NCI-H748 treated with DMSO at 0.1 percent for 48 hours (cell line): Measurements from ENCODE around the gene UBE2QL1.

Experiments used
- DNase-seq: peaks from one replicate; lab custom pipeline; 2025; lab: John Stamatoyannopoulos, UW

The UBE2QL1 gene

DNA sequence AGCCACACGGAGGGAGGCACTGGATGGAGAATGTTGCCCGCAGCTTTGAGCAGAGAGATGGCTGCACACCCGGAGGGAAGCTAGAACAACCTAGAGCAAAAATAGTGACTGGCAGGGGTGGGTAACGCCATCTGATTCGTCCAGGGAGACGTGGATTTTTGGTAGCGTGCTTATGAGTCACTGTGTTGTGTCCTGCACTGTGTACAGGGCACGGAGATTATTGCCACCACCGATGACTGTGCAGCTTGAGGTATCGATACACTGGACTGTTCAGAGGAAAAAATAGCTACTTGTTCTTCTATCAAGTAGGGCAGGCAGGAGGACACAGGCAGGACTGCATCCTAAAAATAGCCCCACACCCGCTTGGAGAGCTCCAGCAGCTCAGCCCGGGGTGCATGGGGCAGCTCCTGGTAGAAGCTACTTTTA is 6.0 kb downstream of the UBE2QL1 start:
- no peak for DNase-seq

DNA sequence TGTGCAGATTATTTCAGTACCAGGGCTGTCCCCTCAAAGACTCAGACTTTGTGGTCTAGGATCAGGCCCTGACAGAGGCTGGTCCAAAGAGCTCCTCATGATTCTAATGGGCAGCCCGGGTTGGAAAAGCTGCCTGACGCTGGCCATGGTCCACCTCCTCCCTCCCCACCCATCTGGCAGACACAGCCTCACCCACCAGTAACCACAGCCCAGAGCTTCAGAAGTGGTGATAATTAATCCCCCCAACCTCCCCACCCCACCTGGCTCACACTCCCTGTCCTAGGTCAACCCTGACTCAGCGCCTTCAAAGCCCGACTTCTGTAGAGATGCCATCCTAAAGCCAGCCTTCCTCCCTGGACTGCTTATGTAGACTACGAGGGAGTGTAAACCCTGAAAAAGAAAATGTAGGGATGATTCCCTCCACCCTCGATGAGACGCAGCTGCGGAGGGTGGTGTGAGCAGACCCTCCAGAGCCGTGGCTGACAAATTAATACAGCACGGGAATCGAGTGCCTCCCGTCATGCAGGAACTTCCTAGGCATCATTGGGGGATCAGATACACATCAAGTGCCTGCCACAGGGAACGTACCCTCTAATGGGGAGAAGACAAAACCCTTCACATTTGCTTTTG is 7.0 kb downstream of the UBE2QL1 start:
- no peak for DNase-seq

DNA sequence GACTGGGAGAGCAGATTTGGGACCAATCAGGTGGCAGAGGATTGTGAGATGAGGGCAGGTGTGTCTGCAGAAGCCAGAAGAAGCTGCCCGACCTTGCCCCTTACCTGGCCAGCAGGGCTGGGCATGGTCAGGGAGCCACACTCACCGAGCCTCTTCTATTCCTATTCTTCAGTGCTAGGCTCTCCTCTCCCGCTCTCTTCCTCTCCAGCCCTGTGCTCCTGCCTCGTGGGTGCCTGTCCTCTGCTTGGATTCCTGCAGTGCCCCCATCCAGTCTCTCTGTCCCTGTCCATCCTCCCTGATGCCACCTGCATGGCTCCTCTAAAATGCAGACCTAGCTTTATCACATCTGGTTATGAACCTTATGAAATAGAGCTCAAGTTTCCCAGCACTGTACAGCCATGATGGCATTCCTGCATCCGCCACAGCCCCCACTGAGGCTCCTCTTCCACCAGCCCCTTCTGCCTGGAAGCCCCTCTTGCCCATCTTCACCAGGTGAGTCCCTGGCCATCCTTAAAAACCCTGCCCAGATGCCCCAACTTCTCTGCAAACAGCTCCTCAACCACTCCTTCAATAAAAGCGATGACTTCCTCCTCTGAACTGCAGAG is 8.2 kb downstream of the UBE2QL1 start:
- DNase-seq, result no peak

DNA sequence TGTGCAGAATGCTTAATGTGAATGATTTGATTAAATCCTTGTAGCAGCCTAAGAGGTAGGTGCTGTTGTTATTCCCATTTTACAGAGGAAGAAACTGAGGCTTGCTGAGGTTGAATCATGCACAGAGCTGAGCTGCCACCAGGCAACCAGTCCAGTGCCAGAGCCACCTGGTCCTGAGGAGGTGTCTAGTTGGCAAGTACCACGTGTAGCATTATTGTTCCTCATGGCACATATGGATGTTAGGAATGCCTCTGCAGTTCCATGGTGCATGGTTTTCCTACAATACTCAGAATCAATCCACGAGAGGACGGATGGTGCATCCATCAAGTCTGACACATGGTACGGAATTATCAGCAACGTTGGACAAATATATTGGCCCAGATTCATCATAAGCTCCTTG is 8.9 kb downstream of the UBE2QL1 start:
- DNase-seq, result no peak

DNA sequence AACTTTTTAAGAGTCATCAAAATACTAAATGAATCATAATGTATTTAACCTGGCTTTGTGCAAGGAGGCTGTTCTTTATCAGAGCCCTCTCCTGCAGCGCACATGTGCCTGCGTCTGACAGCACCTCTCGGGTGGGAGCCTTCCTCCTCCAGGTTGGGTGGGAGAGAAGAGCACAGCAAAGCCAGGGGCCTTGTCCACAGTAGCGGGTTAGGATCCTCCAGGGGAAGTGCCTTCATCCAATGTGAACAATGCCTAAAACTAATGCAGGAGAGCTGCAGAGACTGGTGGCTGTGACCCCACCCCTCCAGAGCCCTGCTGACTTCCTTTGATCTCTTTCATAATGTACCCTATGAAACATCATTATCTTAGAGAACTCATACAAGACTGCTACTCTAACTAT is 10.2 kb downstream of the UBE2QL1 start:
- DNase-seq, result no peak

DNA sequence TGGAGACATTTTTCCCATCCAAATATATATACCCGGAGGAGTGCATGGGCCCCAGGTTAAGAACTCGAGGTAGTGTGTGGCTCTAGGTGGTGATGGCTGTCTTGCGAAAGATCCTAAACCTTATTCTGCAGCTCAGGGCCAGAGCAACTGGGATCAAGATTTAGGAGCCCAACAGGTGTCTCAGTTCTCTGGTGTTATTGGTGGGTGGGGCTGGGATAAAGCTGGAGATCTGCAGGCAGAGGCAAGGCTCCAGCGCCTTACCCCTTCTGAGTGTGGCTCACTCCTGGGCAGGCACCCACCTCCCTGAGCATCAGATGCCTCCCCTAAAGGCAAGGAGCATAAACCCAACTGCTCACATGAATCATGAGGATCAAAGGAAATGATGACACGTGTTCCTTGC is 11.2 kb downstream of the UBE2QL1 start:
- no peak for DNase-seq

DNA sequence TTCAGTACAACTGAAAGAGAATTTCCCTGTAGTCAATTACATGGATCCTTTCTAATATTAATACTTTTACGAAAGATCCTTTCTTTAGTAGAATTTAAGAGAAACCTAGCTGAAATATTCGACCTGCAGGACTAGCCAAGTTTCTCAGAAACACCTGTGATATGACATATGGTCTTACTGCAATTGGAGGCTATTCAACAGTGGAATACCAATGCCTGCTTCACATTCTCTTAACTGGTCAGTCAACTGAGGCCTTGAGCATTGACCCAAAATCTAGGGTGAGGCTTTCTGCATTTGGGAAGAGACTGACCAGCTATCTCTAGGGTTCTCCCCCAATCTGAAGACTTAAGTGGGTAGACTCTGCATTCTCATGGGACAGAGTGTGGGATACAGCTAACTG is 12.3 kb downstream of the UBE2QL1 start:
- no peak for DNase-seq

DNA sequence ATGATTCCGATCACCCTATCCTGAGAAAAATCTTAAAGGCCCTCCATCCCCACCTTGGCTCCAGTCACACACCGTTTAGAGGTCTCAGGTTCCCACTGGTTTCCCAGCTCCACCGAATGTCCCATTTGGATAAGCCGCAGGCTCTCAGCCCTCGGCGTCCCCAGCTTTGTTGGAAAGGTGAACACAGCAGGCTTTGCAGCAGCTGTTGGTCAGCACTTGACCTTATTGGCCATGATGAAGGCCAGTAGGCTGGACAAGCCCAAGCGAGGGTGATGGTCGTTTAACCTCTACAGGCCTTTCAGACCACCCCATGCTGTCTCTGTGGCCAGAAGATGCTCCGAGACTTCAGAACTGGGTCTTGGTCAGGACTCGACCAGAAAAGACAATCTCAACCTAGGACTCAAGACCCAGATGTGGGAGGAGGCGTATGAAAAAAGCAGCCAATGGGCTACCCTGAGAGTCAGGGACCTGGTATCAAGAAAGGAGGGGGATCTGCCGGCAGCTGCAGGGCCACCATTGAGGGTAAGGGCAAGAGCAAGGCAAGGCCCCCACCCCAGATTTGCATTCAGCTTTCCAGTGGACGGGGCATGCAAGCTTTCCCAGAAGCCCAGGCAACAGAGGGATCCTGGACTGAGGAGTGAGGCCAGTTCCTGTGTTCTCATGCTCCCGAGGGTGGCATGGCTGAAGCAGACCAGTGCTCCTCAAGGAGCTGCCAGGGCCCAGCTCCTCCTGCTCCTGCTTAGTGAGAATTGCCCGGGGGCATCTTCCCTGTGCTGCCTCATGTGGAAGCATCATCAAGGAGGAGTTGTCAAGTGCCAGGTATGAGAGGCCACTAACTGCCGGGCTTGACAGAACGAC is 13.4 kb downstream of the UBE2QL1 start:
- DNase-seq, result no peak

DNA sequence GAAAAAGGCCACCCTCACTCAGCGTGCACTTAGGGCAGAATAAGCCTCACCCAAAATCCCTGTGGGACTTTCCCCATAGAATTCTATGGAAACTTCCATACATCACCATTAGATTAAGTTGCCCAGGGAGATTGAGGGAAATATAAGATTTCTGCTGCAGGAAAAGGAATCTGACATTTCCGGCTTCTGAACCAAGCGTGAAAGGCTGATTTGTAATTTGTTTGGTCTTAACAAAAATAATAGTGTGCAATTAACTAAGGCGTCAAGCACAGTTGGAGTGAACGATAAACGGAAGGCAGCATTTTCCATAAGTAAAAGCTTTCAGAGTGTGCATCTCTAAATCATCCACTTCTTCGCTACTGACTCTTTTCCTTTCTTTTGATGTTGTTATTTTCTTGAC is 14.0 kb downstream of the UBE2QL1 start:
- no peak for DNase-seq

DNA sequence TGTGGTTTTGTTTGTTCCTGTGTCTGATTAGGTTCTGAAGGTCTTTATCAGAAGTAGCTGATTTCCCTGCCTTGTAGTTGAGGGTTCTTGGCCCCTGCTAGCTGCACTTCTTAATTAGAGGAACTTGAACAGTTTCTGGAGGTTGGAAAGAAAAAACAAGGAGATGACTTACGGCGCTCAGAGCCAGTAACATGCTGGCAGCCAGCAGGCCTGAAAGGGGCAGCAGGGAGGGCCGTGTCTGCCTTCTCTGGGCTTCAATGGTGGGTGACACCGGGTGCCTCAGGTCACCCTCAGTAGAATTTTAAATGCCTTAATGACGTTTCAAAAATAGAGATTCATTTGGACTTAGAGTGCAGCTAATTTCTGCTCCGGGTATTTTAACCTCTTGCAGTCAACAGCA is 15.8 kb downstream of the UBE2QL1 start:
- no peak for DNase-seq

DNA sequence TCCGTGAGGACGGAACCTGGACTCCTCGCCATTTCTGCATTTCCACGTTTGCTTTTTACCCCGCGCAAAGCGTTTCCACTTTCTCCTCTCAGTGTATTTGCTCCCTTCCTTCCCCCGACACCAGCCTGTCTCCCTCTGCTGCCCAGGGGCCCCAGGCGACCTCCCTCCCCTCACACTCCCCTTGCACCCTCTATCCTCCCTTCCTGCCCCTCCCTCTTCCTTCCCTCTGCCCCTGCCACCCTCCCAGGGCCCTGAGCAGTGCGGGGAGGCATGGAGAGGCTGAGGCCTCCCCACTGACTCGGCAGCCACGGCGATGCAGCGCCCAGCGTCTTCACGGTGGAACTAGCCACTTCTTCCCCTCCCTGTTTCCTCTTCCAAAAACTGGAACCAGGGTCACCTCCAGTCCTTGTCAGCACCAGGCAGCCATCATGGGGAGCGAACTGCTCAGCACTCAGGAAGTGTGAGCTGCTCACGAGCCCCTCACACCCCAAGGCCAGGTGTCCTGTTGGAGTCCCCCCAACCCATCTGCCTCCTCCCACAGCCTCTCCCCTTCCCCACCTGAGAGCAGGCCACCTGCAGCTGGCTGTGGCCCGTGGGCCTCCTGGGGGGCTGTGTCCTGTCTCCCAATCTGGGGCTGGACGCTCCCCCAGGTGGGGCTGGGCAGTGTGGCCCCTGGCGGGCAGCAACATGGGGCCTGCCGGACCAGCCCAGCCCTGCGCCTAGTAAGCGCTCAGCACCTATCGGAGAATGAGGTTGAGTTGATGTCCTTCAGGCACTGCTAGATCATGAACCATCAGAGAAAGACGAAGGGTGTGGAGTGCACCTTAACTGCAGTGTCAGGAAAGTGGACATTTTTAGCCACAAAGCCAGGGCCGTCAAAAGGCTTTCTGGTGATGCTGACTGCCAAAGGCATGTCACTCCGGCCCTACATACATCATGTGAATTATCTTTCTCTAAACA is 17.5 kb downstream of the UBE2QL1 start:
- DNase-seq, result no peak

DNA sequence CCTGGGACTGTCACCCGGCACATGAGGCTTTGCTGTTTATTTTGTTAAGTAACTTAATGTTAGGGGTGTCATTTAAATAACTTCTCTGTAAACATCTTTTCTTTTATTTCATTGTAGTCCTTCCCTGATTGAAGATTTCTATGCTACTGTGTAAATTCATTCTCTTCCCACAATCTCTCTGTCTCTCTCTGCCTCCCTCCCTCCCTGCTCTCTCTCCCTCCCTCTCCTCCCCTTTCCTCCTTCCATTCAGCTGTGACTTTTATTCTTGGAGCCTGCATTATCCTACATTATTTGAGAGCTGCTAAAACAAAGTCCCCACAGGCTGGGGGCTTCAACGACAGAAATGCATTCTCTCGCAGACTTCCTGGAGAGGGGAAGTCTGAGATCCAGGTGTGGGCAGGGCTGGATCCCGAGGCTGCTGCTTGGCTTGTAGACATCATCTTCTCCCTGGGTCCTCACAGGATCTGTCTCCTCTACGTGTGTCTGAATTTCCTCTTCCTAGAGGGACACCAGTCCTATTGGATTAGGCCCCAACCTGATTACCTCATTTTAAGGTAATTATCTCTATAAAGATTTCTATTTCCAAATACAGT is 18.4 kb downstream of the UBE2QL1 start:
- no peak for DNase-seq

DNA sequence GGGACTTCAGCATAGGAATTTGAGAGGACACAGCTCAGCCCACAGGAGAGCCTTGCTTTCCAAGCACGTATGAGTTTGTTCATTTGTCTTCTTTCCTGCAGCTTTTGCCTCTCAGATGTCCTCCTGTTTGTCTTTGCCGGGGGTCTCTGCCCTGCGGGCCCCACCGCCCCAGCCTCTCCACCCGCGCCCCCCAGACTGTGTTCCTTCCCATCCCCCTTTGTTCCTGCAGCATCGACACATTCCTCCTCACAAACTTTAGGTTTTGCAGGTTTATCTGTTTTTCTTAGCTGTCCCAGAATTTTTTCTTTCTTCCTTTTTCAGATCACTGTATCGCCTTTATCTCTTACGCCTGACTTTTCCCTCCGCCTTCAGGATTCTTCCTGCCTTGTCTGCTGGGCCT is 18.9 kb downstream of the UBE2QL1 start:
- DNase-seq, result no peak

DNA sequence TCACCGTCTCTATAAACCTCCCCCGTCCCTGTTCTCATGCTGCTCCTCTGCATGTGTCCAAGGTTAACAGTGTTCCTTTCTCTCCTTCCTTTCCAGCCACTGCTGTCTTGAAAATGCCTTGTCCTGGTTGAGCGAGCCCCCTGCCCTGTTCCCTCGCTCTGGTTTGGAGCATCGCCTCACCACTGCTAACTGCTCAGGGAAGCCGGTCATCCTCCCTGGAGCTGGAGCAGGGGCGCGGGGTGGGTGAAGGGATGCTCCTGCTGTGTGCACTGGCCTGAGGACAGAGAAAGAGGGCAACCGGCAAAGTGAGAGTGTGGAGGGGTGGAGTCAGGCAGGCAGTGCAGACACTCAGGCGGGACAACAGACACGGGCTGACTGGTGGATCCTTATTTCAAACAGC is 19.4 kb downstream of the UBE2QL1 start:
- no peak for DNase-seq

DNA sequence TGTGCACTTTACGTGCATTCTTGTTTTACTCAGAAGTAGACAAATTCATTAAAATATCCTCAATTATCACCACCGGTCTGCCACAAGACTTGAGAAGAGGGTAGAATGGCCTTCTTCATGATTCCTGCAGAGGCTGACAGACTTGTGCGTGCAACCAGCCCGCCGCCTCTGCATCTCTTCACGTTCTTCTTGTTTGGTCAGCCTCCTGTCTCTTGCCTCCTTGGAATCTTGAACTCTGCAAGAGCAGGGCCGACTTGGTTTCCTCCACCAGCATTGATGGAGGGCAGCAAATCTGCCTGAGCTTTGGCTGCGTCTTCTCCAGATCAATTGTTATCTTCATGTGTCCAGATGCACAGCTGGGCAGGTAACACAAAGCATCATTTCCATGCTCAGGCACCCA is 20.2 kb downstream of the UBE2QL1 start:
- no peak for DNase-seq

DNA sequence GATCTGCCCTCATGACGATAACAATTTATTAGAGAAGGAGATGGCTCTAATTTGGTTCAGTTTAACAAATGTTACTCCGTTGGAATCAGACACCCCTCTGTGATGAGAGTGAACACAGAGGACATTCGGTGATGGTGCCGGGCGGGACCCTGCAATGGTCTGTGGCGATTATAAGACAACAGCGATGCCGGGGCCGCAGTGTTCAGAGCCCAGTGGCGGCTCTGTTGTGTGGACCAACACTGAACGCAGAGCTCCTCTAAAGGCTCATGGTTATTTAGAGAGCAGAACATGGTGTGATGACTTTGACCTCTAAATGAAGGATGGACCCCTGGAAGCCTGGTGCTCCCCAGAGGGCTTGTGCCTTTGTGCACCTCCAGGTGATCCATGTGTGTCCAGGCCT is 21.2 kb downstream of the UBE2QL1 start:
- DNase-seq, result no peak

DNA sequence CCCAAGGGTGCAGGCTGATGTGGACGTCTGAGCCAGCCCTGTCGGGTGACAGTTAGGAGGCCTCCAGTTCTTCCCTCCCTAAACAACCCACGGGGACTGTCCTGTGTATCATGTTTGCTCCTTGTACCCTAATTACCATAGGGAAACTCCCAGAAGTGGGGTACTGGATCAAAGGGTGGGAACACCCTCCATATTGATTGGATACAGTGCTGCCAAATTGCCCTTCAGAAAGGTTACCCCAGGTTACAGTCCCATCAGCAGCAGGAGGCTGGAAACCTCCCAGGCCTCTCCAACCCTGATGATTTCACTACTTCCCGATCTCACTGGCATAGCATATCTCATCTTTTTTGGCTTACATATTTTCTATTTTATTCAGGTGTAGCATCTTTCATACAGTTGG is 22.0 kb downstream of the UBE2QL1 start:
- no peak for DNase-seq

DNA sequence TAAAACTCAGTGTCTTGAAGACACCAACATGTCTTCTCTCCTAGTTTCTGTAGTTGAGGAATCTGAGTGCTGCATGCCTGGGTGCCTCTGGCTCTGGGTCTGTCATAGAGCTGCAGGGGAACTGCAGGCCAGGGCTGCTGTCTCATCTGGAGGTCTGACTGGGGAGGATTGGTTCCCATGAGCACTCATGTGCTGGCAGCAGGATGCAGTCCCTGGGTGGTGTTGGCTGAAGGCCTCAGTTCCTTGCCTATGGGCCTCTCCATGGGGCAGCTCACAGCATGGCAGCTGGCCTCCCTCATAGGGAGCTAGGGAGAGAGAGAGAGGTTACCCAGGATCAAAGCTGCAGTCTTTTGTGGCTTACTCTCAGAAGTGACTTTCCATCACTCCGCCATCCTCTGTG is 22.6 kb downstream of the UBE2QL1 start:
- no peak for DNase-seq

DNA sequence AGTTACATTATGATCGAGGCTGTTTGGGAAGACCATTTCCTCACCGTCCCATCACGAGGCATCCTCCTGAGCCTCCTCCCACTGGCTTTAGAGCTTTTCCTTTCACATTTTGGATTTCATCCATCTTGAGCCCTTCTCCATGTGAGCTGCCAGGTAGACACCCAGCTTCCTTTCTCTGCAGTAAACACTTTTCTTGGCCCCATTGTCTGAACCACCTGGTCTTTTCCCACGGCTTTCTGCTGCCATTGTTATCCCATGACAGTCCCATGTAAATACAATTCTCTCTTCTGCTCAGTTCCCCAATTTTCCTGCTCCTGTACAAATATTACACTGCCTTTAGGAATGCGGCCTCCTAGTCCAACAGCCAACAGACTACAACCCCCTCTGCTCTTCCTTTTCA is 24.1 kb downstream of the UBE2QL1 start:
- DNase-seq, result peak; percentile 40

DNA sequence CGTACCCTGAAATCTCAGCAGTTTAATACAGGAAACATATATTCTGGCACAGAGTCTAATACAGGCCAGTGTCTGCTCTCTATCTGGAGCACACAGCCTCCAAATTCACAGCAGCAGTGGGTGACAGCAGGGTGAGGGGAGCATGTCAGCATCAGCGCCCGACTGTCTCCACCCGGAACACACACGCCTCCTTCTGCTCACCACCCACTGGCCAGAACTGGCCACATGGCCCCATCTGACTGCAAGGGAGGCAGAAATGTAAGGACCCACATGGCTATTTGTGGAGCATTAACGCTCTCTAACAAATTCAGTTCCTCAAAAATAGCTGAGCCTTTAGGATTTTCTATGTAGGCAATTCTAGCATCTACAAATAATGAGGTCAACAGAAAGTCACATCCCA is 24.6 kb downstream of the UBE2QL1 start:
- DNase-seq, result no peak

DNA sequence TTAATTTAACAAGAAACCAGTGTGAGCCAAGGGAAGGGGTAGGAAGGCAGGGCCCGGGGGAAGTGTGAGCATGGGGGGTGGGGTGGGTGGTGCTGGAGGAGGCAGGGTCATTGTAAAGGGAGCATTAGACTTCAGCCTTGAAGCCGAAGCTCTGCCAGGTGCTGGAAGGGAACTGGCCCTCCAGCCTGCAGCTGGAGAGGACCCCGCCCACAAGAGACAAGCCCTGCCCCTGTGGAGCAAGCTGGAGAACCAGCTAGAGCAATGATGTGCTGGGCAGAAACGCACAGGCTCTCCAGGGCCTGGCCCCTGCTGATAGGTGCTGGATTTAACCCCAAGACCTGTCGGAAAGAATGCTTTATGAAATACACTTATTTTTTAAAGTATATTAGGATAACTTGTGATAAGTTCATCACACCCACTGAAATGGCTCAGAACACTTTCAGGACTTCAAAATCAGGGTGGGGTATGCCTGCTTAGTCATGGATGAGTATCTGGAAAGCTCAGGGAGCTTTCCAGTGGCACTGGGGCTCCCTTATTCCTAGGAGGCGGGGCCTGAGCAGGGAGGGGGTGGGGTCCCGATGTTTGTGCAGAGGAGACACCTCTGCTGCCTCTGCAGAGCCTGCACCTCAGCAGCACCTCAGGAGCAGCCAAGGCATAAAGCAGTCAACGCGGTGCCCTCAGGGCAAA is 27.1 kb downstream of the UBE2QL1 start:
- no peak for DNase-seq
